SU-DHL-6 (cell line): ENCODE measurements around the gene OSBP2.

ENCODE experiments used
- EZH2phosphoT487 ChIP-seq: fragments of 200-600 bp; sonication (generic), shearing (Covaris generic); conservative IDR thresholded peaks from 2 replicates; pipeline ENCODE4 v1.6.1; 2018; ENCODE audit warnings: mild to moderate bottlenecking, antibody characterized with exemption, low read length, moderate library complexity, mixed read lengths
- TF ChIP-seq, protein P1 (sequence below): fragments of 200-600 bp; sonication (generic); IDR thresholded peaks from one replicate; pipeline ENCODE4 v1.5.1; 2017; ENCODE audit warnings: antibody characterized with exemption, mild to moderate bottlenecking, low read length, moderate library complexity; ENCODE audit not compliant: insufficient read depth, poor library complexity, severe bottlenecking

DNA sequence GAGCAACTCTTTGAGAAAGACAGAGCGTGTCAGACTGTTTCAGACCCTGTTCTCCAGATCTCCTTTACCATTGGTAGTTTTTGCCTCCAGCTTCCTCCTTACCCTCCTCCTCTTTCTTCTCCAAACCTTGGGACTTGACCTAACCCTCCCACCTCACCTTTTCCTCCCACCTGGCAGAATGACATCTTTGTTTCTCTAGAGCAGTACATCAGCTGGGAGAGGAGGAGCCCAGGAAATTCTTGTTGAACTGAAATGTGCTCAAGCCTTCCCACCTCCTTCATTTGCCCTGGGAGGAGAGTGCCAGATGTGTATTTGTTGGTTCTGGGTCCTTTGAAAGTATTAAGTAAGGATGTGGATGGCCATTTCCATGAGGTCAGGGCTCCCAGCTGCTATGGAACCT, 17.4 kb downstream of the OSBP2 start:
- TF ChIP-seq, protein P1, sequence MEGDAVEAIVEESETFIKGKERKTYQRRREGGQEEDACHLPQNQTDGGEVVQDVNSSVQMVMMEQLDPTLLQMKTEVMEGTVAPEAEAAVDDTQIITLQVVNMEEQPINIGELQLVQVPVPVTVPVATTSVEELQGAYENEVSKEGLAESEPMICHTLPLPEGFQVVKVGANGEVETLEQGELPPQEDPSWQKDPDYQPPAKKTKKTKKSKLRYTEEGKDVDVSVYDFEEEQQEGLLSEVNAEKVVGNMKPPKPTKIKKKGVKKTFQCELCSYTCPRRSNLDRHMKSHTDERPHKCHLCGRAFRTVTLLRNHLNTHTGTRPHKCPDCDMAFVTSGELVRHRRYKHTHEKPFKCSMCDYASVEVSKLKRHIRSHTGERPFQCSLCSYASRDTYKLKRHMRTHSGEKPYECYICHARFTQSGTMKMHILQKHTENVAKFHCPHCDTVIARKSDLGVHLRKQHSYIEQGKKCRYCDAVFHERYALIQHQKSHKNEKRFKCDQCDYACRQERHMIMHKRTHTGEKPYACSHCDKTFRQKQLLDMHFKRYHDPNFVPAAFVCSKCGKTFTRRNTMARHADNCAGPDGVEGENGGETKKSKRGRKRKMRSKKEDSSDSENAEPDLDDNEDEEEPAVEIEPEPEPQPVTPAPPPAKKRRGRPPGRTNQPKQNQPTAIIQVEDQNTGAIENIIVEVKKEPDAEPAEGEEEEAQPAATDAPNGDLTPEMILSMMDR, result no peak
- no peak for TF ChIP-seq EZH2phosphoT487
